ENCODE measurements around the gene PLEKHA5.

GRCh38 chr12:19239102-19239501 lies 109.6 kb downstream of the PLEKHA5 start:
- TF ChIP-seq CTCF (IDR thresholded peaks at IDR 0.05) (no peak), POLR2A (IDR thresholded peaks at IDR 0.05) (no peak)

All from Peyer's patch (tissue), 4 donors.